ENCODE measurements around the gene C1orf87.

C1orf87 gene

DNA sequence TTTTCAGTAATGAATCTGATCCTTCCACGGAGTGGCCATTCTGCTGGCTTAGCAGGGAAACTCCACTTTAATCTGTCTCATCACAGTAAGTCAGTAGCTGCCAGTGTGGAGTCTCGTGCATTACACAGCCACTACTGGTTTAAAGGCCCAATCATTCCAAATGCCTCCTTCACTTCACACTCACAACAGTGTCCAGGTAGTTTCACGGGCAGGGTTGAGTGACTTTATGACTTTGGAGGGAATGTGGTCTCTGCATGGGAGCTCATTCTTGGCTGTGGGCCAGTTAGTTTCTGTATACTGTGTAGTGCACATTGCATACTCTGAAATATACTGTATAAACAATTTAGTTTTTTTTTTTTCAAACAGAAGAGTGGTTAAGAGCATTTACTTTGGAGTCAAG, 34.6 kb upstream of the C1orf87 start:
- no peak overlapping the region for H3K4me3 ChIP-seq (ENCODE audit: low read depth, low read length)
- TF ChIP-seq, protein P1, sequence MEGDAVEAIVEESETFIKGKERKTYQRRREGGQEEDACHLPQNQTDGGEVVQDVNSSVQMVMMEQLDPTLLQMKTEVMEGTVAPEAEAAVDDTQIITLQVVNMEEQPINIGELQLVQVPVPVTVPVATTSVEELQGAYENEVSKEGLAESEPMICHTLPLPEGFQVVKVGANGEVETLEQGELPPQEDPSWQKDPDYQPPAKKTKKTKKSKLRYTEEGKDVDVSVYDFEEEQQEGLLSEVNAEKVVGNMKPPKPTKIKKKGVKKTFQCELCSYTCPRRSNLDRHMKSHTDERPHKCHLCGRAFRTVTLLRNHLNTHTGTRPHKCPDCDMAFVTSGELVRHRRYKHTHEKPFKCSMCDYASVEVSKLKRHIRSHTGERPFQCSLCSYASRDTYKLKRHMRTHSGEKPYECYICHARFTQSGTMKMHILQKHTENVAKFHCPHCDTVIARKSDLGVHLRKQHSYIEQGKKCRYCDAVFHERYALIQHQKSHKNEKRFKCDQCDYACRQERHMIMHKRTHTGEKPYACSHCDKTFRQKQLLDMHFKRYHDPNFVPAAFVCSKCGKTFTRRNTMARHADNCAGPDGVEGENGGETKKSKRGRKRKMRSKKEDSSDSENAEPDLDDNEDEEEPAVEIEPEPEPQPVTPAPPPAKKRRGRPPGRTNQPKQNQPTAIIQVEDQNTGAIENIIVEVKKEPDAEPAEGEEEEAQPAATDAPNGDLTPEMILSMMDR (IDR thresholded peaks at IDR 0.05; ENCODE audit: control insufficient read depth, extremely low read depth, insufficient read depth): no peak
- DNase-seq (ENCODE audit: low read depth): no peak

DNA sequence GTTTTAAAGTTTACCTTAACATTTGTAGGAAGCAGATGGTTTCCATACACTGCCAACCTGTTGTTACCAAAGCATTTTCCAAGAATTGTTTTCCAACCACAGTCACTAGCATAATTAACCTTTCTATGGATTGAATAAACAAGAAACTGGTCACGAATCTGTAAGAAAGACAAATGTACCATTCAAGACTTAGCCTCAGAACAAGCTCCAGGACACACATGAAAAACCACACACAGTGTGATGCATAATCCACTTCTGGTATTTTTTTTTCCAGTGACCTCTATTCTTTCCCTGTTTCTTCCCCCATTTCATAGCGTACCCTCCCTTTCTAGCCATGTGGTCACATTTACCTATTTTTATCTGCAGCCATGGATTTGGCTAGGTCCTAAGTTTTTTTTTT, 29.6 kb upstream of the C1orf87 start:
- TF ChIP-seq, protein P1 (IDR thresholded peaks at IDR 0.05; ENCODE audit: control insufficient read depth, extremely low read depth, insufficient read depth): no peak
- no peak overlapping the region for H3K4me3 ChIP-seq (ENCODE audit: low read depth, low read length)
- no peak for DNase-seq (ENCODE audit: low read depth)

DNA sequence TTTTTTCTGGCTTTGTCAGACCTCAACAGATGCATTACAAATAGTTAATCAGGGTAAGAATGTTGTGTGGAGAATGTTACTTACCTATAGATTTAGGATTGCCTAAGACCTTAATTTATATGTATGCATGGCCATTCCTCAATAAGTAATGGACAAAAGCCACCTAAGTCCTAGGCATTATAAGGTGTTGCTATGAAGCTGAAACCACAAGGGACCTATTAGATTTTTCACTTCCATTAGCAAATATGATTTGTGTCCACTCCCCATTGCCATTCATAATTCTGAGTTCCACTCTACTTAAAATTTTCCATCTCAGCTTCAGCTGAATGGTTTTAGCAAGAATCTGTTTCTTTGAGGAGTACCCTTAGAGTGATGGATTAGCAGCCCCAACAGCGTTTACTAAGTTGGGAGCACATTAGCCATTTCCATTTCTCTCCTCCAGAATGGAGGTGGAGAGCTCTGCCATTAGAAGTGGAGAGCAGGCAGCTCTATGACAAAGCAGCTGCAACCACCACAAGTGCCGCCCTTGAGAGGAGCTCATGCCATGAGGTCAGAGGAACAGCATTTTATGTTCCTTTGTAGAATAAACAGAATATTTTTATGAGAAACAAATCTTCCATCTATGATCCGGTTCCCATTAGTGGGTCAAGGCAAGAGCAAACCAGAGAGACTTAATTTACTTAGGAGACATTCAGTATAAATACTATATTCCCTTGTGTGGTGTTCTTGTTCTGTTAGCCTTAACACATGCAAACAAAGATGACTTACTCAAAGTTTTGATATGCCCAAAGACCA, 28.9 kb upstream of the C1orf87 start:
- H3K4me3 ChIP-seq (ENCODE audit: low read depth, low read length): no peak overlapping the region
- TF ChIP-seq, protein P1 (IDR thresholded peaks at IDR 0.05; ENCODE audit: control insufficient read depth, extremely low read depth, insufficient read depth): no peak
- no peak for DNase-seq (ENCODE audit: low read depth)

DNA sequence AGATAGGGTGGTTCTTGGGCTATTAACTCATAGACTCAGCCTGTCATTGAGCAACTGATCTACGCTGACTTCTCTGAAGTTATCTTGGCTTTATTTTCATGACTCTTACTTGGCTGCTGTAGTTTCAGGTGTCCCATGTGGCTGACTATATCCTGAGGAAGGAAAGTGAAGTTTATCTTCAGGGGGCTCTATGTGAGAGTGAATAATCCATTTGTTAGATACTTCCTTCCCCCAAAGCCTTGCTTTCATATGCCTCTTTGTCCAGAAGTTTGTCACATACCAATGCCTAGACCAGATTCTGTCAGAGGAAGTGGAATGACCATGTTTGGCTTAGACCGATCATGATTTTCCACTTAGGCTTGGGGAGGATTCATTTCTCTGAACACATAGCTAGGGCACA, 27.9 kb upstream of the C1orf87 start:
- no peak for DNase-seq (ENCODE audit: low read depth)
- TF ChIP-seq, protein P1 (IDR thresholded peaks at IDR 0.05; ENCODE audit: control insufficient read depth, extremely low read depth, insufficient read depth): no peak
- H3K4me3 ChIP-seq (ENCODE audit: low read depth, low read length): no peak overlapping the region

DNA sequence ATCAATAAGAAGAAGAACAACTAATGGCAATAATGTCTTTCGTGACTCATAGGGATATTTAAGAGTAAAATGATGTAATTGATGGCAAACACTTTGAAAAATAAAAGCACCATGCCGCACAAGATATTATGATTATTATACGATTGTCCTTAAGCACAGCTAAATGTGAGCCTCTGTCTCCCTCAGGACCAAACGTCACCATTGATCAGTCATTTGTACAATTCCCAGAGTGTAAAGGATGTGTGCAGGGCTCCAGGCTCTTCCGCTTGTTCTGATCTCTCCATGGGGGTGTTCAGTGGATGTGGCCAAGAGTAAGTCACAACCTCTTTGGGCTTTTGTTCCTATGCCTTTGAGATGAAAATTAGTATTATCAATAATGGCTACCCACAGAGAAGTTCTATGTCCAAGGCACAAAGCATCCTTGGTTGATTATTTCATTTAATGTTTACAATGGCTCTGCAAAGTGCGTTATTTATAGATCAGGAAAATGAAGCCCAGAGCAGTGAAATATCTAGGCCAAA, 17.7 kb upstream of the C1orf87 start:
- H3K4me3 ChIP-seq (ENCODE audit: low read depth, low read length): no peak overlapping the region
- TF ChIP-seq, protein P1 (IDR thresholded peaks at IDR 0.05; ENCODE audit: control insufficient read depth, extremely low read depth, insufficient read depth): no peak
- DNase-seq (ENCODE audit: low read depth): no peak

DNA sequence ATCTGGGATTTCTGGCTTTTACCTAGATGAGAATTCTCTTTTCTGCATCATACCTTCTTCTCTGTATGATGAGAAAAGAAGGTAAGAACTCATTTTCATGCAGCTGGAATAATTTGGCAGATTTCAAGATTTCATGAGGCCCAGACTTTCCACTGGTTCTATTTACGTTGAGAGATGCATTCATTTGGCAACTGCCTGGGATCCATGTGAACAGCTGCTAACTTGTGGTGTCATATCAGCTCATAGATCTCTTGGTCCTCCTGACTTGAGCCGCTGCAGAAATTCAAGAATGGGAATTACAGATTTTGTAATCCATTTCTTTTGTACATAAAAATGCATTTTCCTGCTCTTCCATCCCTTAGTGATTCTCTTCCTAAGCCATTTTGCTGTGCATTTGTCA, 17.1 kb upstream of the C1orf87 start:
- TF ChIP-seq, protein P1 (IDR thresholded peaks at IDR 0.05; ENCODE audit: control insufficient read depth, extremely low read depth, insufficient read depth): no peak
- H3K4me3 ChIP-seq (ENCODE audit: low read depth, low read length): no peak overlapping the region
- no peak for DNase-seq (ENCODE audit: low read depth)
